ENCODE results near the gene SPAAR.

GRCh38 chr9:35920051-35920620 is 10.8 kb downstream of the SPAAR start:
- TF ChIP-seq, protein P1, sequence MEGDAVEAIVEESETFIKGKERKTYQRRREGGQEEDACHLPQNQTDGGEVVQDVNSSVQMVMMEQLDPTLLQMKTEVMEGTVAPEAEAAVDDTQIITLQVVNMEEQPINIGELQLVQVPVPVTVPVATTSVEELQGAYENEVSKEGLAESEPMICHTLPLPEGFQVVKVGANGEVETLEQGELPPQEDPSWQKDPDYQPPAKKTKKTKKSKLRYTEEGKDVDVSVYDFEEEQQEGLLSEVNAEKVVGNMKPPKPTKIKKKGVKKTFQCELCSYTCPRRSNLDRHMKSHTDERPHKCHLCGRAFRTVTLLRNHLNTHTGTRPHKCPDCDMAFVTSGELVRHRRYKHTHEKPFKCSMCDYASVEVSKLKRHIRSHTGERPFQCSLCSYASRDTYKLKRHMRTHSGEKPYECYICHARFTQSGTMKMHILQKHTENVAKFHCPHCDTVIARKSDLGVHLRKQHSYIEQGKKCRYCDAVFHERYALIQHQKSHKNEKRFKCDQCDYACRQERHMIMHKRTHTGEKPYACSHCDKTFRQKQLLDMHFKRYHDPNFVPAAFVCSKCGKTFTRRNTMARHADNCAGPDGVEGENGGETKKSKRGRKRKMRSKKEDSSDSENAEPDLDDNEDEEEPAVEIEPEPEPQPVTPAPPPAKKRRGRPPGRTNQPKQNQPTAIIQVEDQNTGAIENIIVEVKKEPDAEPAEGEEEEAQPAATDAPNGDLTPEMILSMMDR (IDR thresholded peaks at IDR 0.05 in 2 of 3, conservative IDR thresholded peaks at IDR 0.05 in 1 of 3; ENCODE audit: borderline replicate concordance in 1 of 3, insufficient read depth in 1 of 3, low read depth in 2 of 3, low read length in 2 of 3) = no peak
- no peak for TF ChIP-seq ZNF274 (IDR thresholded peaks at IDR 0.05; ENCODE audit: low read depth, low read length)
